ENCODE measurements around the gene PAX8. TPM values are rescaled to one million over a fixed set of nuclear protein-coding genes. Genes with fewer than 3 reads are reported as not detected.
"Not testable (repeated sequence)": the region's sequence is repeated elsewhere in the genome, so short reads cannot be mapped to it uniquely, and the experiment has no call there.

Gene PAX8
- total RNA-seq, 4 donors from 2014 or later, result 0.58 to 2.1 (median 1.1) TPM

DNA sequence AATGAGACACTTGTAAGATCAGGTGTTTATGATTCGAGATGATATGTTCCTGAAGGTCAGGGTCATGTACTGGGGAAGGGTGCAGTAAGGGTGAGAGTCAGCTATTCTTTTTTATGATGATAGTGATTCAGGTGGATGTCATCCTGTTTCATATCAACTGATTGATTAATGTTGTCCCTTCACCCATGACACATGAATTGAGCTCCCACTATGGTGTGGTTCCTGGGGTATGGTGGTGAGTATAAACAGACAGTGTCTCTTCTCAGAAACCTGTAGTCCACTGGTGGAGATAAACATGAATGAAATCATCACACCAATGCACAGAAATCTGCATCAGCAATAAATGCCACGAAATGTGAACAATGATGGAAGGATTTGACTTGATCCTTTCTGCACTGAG lies 37.4 kb upstream of the PAX8 start:
- no peak for DNase-seq (ENCODE audit: extremely low spot score)
- TF ChIP-seq POLR2AphosphoS5 (IDR thresholded peaks at IDR 0.05) (no peak), EP300 (IDR thresholded peaks at IDR 0.05) (no peak), POLR2A (IDR thresholded peaks at IDR 0.05; ENCODE audit: low read depth) (no peak)
- TF ChIP-seq, protein P1, sequence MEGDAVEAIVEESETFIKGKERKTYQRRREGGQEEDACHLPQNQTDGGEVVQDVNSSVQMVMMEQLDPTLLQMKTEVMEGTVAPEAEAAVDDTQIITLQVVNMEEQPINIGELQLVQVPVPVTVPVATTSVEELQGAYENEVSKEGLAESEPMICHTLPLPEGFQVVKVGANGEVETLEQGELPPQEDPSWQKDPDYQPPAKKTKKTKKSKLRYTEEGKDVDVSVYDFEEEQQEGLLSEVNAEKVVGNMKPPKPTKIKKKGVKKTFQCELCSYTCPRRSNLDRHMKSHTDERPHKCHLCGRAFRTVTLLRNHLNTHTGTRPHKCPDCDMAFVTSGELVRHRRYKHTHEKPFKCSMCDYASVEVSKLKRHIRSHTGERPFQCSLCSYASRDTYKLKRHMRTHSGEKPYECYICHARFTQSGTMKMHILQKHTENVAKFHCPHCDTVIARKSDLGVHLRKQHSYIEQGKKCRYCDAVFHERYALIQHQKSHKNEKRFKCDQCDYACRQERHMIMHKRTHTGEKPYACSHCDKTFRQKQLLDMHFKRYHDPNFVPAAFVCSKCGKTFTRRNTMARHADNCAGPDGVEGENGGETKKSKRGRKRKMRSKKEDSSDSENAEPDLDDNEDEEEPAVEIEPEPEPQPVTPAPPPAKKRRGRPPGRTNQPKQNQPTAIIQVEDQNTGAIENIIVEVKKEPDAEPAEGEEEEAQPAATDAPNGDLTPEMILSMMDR (IDR thresholded peaks at IDR 0.05), result no peak
- Histone ChIP-seq H3K9me3 (no peaks in the 10 kb centered on the region), H3K4me3 (no peak overlapping the region), H3K27me3 (no peaks in the 10 kb centered on the region), H3K36me3 (no peaks in the 10 kb centered on the region), H3K27ac (replicated peaks in 1 of 4) (no peak overlapping the region), H3K4me1 (no peaks in the 10 kb centered on the region)
- intact Hi-C loops (cut with DNase I), result no loop called here
- WGBS, result 88% methylated on average over 2 of the region's 2 CpGs

DNA sequence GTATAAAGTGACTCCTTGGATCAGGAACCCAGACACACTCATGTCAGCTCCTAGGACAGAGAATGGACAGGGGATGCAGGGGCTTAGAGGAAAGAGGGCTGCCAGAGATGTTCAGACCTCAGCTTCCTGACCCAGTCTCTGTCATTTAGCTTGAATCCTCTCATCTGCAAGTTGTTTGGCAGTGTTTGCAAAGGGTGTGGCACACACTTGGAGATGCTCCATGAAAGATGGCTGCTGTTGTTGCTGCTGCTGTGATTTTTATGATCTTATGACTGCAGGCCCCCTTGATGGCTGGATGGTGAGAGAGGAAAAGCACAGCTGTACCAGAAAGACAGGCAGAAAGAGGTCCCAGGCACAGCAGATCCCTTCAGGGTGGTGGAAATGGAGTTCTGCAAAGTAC lies 35.9 kb upstream of the PAX8 start:
- H3K27ac ChIP-seq (replicated peaks in 1 of 4); intact Hi-C loops (cut with DNase I); DNase-seq (ENCODE audit: extremely low spot score); H3K27me3 ChIP-seq; H3K4me1 ChIP-seq; H3K4me3 ChIP-seq; H3K9me3 ChIP-seq; H3K36me3 ChIP-seq: not testable (repeated sequence)

DNA sequence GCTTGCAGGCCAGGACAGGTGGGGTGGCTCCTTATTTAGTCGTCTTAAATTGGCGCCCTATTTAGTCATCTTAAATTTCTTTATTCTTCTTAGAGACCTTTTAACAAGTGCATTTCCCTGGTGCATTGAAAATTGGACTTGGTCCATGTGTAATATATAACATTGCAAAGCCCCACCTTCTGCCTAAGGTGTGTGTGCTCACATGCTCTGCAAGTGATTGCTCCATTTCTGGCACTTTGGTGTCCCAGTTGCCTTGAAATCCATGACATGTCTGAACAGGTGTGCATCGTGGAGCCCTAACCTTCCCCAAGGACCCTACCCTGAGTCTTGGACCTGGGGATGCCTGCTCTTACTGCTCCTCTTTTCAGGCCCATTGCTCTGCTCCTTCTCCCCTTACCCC lies 35.5 kb upstream of the PAX8 start:
- H3K27me3 ChIP-seq; H3K4me3 ChIP-seq; H3K36me3 ChIP-seq; intact Hi-C loops (cut with DNase I); H3K9me3 ChIP-seq; H3K27ac ChIP-seq (replicated peaks in 1 of 4); DNase-seq (ENCODE audit: extremely low spot score); H3K4me1 ChIP-seq: not testable (repeated sequence)
- WGBS, result 87% methylated on average over 3 of the region's 3 CpGs

DNA sequence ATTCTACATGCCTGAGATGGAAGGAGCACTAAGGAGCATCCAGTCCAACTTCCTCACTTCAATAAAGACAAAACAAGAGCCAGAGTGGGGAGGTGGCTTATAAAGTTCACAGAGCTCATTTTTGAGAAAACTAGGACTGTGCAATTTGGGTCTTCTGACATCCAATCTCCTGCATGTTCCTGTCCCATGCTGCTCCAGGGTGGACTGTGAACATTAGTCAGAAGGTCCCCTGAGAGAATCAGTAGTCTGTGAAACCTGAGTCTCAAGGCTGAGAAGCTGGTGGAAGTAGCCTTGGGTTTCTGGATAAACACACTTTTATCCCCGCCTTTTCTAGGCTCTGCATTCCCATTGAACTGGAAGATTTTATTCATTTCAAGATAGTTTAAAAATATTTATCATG lies 33.1 kb upstream of the PAX8 start:
- WGBS, result 90% methylated on average over 1 of the region's 1 CpG

GRCh38 chr2:113311191-113311590 lies 32.5 kb upstream of the PAX8 start:
- H3K36me3 ChIP-seq; H3K9me3 ChIP-seq; H3K4me3 ChIP-seq; DNase-seq (ENCODE audit: extremely low spot score); H3K27me3 ChIP-seq; intact Hi-C loops (cut with DNase I); H3K4me1 ChIP-seq; H3K27ac ChIP-seq (replicated peaks in 1 of 4): not testable (repeated sequence)
- WGBS, result 80% methylated on average over 3 of the region's 3 CpGs

More for the DNA sequence above, 33.1 kb upstream of the PAX8 start:
- H3K27me3 ChIP-seq; DNase-seq (ENCODE audit: extremely low spot score); H3K4me3 ChIP-seq; H3K9me3 ChIP-seq; H3K4me1 ChIP-seq; H3K27ac ChIP-seq (replicated peaks in 1 of 4); intact Hi-C loops (cut with DNase I); H3K36me3 ChIP-seq: not testable (repeated sequence)

- Histone ChIP-seq H3K9me3 (no peaks in the 10 kb centered on the region), H3K27ac (replicated peaks in 1 of 4) (no peak overlapping the region), H3K36me3 (no peaks in the 10 kb centered on the region), H3K4me3 (no peak overlapping the region), H3K4me1 (no peaks in the 10 kb centered on the region), H3K27me3 (no peaks in the 10 kb centered on the region)
- WGBS, result 92% methylated on average over 6 of the region's 6 CpGs
- no peak for TF ChIP-seq POLR2A (IDR thresholded peaks at IDR 0.05; ENCODE audit: low read depth)
- no peak for TF ChIP-seq POLR2AphosphoS5 (IDR thresholded peaks at IDR 0.05)
- no peak for TF ChIP-seq EP300 (IDR thresholded peaks at IDR 0.05)
- TF ChIP-seq, protein P1 (IDR thresholded peaks at IDR 0.05), result no peak
- intact Hi-C loops (cut with DNase I), result no loop called here
- no peak for DNase-seq (ENCODE audit: extremely low spot score)
Measured at GRCh38 chr2:113309655-113310387, 31.1 kb upstream of the PAX8 start.

DNA sequence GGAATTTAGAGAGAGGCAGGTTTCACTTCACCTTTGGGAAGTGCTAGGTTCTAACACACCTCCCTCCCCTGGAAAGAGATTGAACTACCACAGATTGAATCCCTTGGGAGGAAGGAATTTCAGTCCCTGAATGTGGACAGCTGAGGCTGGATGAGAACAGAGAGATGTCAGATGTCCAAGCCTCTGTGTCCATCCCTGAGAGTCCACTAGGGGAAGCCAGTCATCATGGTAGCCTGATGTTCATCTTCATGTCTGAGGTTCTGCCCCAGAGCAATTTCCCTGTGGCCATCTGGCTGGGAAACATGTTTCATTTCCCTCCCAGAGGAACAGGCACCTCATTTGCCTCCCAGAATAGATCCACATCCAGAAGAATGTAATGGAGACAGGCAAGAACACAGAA lies 30.1 kb upstream of the PAX8 start:
- intact Hi-C loops (cut with DNase I); DNase-seq (ENCODE audit: extremely low spot score); H3K4me1 ChIP-seq; H3K36me3 ChIP-seq; H3K9me3 ChIP-seq; H3K27ac ChIP-seq (replicated peaks in 1 of 4); H3K4me3 ChIP-seq; H3K27me3 ChIP-seq: not testable (repeated sequence)

DNA sequence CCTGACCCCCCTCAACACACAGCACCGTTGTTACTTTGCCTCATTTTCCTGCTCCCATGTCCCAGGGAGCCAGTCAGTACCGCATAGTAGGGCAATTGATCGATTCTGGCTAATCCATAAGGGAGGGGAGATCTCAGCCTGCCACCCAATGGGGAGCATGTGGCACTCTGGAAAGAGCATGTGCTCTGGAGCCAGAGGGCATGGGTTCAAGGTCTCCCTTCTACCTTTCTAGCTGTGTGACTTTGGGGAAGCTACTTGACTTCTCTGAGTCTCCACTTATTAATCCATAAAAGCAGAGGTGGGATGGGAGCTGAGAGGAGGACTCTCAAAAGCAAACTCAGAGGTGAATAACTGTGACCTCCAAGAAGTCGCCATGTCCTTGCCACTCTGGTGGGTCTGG lies 27.5 kb upstream of the PAX8 start:
- H3K36me3 ChIP-seq; H3K9me3 ChIP-seq; intact Hi-C loops (cut with DNase I); H3K27ac ChIP-seq (replicated peaks in 1 of 4); H3K4me1 ChIP-seq; DNase-seq (ENCODE audit: extremely low spot score); H3K4me3 ChIP-seq; H3K27me3 ChIP-seq: not testable (repeated sequence)
- WGBS, result 71% methylated on average over 3 of the region's 4 CpGs

DNA sequence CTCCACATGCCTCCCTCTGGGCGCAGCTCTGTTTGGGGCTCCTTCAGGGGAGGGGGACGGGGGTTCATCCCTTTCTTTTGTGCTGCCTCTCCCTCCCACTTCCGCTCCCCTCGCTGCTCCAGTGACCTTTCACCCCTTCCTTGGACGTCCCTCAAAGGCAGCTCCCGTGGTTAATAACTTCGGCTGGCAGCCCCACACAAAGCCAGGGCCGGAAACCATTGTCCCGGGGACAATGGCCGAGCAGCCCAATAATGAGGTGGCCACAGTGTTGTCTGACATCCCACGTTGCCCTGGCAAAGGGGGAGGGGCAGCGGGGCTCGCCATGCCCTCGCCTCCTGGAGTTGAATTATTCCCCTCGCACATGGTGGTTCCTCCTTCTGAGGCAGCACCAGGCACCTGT lies 27.0 kb upstream of the PAX8 start:
- H3K4me3 ChIP-seq; H3K27ac ChIP-seq (replicated peaks in 1 of 4); H3K27me3 ChIP-seq; intact Hi-C loops (cut with DNase I); H3K4me1 ChIP-seq; H3K9me3 ChIP-seq; DNase-seq (ENCODE audit: extremely low spot score); H3K36me3 ChIP-seq: not testable (repeated sequence)
- 55% methylated on average over 15 of the region's 15 CpGs for whole genome bisulfite sequencing
